T follicular helper cell (primary cell): ENCODE results near the gene POFUT2.

Experiments
- DNase-seq: peaks from one replicate; pipeline ENCODE4 v3.0.0-alpha.2; 2020; ENCODE audit warnings: low read depth
- total RNA-seq, 2 experiments: gene quantifications; one replicate each; lab custom pipeline; 2026; lab: John Stamatoyannopoulos, UW

The POFUT2 gene, protein sequence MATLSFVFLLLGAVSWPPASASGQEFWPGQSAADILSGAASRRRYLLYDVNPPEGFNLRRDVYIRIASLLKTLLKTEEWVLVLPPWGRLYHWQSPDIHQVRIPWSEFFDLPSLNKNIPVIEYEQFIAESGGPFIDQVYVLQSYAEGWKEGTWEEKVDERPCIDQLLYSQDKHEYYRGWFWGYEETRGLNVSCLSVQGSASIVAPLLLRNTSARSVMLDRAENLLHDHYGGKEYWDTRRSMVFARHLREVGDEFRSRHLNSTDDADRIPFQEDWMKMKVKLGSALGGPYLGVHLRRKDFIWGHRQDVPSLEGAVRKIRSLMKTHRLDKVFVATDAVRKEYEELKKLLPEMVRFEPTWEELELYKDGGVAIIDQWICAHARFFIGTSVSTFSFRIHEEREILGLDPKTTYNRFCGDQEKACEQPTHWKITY
- total RNA-seq: 25.5 to 45.2 reads per million in 2 experiments

DNA sequence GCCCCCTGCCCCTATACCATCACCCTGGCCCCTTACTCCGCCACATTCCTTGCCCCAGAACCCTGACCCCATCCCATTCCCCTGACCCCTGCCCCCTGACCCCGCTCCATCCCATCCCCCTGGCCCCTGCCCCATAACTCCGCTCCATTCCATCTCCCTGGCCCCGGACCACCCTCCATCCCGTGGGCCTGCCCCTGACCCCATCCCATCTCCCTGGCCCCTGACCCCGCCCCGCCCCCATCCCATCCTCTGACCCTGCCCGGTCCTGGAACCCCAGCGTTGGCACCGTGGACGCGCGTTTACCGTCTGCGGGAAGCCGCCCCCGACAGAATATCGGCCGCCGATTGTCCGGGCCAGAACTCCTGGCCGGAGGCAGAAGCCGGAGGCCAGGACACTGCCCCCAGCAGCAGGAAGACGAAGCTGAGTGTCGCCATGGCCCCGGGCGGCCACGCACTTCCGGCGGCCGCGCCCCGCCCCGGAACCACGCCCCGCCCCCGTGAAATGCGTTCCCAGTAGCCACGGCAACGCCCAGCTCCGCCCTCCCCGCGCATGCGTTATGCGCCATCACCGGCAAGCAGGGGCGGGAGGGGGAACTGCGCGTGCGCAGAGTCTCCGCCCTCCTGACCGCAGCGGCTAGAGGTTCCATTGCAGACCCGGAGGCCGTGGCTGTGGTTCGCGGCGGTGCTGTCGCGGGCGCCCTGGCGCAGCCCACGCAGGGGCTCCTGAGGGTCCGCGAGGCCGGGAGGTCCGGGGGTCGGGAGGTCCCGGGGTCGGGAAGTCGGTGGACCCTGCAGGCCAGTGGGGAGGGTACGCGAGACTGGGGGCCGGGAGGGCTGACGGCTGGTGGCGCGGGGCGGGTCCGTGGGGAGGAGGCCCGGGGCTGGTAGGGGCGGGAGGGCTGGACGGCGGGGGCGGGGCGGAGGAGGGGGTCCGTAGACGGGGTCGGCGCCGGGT, at the start of gene POFUT2:
Gene POFUT2, minus strand, starts transcription at position 458 of the 954 bp plus-strand sequence. Its CDS starts 24 bp downstream, at position 434.
- DNase-seq: peak; percentile 97

DNA sequence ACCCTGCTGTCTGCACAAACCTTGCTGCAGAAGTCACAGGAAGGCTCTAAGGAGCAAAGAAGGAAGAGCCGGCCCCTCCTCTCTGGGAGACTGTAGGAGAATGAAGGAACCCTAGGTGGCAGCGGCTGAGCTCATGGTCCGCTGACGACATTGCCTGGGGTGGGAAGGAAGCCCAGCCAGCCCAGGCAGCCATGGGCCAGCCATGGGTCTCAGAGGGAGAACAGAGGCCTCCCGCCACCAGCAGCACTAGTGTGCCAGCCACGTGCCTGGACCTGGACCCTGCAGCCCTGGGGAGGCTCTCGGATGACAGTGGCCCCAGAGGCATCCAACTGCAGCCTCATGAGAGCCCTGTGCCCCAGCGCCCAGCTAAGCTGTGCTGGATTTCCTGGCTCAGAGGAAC, 49.2 kb upstream of the POFUT2 start:
- no peak for DNase-seq

DNA sequence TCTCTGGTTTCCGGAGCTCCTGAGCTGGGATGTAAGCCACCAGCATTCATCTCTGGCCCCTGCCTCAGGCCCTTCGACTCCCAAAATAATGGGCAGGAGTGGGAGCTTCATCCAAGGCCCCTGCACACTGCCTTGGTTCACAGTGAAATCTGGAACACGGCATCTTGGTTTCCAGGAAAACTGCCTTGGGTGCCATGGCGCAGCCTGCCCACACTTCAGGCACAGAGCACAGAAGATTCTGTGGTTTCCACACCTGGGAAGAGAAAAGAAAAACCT, 48.8 kb upstream of the POFUT2 start:
- DNase-seq: no peak

DNA sequence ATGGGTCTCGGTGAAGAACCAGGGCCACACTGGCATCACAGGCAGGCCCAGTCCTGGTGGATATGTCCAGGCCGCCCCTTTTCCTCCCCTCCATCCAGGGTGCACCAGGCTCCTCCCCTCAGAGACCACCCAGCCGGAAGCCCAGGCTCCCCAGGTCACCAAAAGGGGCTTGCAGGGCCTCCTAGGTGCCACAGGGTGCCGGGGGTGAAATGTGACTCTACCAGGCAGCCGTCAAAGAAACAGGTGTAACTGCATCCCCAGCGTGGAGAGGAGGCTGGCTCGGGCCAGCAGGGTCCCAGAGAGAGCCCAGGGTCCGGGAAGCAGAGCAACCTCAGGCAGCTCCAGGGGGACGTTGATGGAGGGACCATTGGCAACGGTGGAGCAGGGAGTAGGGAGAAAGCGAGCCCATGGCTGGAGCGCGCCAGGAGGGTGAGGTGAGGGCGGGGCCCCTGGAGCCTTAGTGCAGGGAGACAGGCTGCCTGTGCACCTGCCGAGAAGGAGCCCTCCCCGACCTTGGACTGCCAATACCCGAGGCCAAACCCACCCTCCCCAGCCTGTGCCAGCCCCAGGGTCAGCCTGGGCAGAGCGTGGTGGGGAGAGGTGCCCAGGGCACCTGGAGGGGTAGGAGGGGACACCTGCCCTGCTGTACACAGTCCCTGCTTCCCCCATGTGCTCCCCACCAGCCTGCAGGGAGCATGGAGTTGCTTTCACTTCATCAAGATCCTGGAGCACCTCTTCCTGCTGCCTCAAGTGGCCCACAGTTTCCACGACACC, 48.3 kb upstream of the POFUT2 start:
- DNase-seq: no peak

DNA sequence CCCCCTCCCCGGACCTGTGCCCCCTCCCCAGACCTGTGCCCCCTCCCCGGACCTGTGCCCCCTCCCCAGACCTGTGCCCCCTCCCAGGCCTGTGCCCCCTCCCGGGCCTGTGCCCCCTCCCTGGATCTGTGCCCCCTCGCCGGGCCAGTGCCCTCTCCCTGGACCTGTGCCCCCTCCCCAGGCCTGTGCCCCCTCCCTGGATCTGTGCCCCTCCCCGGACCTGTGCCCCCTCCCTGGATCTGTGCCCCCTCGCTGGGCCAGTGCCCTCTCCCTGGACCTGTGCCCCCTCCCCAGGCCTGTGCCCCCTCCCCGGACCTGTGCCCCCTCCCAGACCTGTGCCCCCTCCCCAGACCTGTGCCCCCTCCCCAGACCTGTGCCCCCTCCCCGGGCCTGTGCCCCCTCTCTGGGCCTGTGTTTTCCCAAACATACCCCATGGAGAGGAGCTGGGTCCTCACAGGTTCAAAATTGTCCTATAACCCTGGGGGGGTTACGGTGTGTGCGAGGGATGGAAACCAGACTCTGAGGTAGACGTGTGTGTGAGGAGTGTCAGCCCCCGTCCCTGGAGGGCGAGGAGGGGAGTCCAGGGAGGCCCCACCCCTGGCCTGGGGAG, 47.6 kb upstream of the POFUT2 start:
- no peak for DNase-seq

DNA sequence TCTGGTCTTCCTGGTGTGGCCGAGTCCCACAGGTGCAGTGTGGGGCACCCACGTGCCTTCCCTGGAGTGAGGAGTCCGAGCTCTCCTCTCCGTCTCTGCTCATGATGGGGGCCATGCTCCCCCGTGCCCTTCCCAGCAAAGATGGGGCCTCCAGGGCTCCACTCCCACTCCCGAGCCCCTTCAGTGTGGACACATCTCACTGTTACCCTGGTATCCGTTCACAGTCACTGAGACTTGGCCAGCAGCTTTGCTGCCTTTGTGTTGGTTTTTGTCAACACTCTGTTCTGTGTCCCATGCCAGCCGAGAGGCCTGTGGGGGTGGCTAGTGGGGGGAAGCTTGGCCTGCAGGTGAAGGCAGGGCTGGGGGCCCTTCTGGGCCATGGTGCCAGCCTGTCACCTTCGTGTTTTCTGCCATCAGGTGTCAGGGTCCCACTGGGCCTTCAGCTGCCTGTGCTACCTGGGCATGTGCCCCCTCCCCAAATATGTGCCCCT, 46.9 kb upstream of the POFUT2 start:
- DNase-seq: no peak

DNA sequence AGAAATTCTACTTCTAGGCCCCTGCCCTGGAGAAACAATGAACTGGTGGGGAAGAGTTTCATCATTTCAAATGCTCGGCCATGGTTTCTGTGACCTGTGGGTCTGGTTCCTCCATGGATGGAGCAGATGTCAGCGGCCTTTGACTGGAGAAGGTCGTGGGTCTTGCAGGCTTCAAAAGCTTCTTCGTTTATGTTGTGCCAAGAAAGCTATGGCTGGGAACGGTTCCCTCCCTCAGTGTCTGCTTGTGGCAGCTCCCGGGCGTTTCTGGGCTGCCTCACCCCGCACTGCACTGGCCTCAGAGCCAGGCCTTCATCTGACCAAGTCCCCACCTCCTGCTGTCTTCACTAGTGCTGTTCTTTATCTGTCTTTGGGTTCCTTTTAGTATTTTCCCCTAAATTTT, 46.4 kb upstream of the POFUT2 start:
- no peak for DNase-seq

DNA sequence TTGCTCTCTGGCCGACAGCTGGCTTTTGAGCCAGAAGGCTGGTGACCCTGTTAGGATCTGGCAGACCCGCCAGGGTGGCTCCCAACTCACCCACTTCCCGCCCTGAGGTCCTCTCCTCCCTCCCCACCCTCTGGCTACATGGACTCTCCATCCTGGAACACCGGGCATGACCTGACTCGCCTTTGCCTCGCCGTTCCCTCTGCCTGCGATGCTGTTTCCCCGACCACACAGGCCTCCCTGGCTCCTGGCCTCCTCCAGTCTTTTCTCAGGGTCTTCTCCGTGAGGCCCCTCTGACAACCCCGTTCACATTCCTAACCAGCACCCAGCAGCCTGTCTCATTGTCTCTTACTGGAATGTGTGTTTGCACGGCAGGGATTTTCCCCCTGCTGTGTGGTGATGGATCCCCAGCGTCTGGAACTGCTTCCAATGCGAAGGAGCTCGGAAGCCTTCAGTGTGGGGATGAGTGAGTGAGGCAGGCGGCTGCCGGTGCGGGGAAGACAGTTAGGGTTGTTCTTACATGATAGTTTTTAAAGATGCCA, 46.0 kb upstream of the POFUT2 start:
- DNase-seq: no peak

DNA sequence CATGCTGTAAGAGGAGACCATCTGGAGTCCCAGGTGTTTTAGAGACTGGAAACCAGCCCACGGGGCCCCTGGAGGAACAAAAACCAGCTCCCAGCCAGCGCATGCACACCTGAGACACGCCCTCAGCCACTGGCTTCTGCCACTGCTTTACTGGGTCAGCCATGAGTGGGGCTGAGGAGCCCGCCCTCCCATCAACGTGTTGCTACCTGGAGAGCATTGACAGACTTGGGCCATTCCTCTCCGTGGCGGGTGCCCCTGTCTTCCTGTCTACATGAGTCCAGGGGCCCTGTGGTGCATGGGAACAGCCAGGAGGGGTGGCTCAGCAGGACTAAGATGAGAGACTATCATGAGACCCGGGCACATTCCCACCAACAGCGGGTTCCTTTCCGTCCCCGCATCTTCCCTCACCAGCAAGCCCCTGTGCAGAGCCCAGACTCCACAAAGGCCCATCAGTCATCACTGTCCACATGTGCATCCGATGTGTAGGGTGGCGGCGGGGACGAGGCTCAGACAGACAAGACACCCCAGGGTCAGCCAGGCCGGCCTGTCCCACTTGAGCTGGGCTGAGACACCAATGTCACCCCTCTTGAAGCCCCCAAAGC, 45.4 kb upstream of the POFUT2 start:
- no peak for DNase-seq

DNA sequence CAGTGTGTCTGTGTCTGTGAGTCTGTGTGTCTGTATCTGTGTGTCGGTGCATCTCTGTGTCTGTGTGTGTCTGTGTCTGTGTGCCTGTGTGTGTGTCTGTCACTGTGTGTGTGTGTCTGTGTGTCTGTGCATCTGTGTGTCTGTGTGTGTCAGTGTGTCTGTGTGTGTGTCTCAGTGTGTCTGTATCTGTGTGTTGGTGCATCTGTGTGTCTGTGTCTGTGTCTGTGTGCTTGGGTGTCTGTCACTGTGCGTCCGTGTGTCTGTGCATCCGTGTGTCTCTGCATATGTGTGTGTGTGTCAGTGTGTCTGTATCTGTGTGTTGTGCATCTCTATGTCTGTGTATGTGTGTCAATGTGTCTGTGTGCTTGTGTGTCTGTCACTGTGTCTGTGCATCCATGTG, 44.7 kb upstream of the POFUT2 start:
- DNase-seq: no peak

DNA sequence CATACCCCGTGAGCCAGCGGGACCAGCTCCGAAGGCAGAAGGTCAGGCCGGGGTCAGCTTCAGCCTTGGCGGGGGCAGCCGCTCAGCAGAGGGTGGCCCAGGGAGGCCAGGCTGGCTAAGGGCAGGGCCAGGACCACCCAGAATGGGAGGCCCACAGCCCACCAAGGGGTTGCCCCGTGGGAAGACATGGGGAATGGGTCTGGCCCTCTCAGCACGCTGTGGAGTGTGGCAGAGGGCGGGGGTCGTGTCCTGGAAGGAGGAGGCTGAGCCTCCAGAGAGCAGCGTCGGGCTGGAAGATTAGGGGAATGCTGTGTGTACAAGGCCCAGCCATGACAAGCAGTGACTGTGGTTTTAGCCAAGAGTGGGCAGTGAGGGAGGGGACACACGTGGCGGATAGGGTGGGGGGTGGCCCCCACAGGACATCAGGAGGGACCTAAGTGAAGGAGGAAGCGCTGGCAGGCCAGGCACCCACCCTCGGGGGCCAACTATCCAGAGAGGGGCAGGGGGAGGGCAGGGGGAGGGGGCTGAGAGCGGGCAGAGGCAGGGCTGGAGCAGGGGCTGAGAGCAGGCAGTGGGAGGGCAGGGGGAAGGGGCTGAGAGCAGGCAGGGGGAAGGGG, 43.9 kb upstream of the POFUT2 start:
- no peak for DNase-seq

DNA sequence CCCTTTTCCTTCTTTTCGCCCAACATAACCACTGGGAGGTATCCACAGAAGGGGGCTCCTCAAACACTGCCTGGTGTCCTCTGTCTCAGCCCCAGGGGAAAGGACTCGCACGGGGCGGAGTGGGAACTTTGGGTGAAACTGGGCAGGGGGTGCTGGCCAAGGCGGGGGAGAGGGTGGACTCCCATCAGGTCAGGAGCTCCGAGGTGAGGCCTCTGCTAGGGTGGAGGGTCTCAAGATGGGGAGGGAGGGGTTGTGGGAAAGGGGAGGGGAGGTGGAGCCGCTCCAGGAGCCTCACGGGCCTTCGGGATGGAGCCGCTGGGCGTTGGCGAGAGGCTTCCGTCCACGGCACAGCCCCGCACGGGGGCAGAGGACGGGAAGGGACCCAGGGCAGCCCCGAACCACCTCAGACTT, 43.2 kb upstream of the POFUT2 start:
- no peak for DNase-seq

DNA sequence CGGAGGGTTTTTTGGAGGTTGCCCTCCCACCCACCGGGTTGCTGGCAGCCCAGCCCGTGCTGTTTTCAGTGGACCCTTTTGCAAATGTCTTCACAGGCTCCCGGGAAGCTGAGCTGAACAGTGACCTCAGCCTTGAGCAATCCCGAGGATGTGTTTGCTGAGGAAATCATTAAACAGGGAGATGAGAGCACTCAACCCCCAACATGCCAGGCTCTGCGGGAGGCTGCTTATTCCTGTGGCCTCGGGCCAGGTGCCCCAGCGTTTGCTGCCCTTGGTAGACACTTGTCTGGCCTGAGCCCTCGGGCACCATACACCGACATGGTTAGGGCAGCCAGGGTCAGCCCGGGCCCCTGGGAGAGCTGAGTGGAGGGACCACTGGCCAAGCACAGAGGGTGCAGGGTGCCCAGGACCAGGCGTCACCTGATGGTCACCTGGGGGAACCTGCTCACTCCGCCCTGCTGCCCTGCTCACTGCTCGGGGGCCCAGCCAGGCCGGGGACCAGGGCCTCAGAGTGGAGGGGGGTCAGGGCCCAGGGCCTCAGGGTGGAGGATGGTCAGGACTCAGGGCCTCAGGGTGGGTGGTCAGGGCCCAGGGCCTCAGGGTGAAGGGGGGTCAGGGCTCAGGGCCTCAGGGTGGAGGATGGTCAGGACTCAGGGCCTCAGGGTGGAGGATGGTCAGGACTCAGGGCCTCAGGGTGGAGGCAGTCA, 42.5 kb upstream of the POFUT2 start:
- DNase-seq: no peak

DNA sequence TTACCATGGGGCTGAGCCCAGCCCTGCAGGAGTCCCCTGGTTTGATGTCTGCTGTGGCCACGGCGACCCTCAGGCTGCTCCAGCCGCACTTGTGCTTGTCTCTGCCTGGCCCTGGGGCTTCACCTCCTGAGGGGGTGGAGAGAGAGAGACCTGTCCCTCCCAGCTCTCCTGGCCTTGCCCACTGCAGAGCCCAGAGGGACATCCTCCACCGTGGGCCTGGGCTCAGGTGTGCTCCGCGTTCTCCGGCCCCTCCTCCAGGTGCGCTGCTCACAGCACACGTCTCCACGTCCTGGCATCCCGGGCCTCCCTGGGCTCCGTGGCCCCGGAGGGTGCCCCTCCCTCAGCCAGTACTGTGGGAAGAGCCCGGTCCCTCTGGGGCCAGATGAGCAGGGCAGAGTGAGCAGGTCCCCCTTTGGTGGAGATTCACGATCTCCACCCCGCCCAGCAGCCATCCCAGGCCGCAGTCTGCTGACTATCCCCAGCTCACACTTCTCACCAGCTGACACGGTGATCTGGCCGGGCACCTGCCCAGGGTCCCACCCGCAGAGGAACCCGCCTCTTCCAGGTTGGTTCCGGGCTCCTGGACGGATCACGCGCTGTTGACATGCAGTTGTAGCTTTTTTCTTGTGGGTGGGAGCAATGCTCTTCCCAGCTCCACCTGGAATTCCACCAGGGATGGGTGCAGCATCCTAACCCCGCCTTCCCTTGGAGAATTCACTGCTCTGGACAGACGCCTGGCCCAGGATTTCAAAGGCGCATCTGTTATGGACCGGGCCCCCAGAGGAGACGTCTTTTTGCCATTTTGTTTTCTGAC, 41.8 kb upstream of the POFUT2 start:
- no peak for DNase-seq

DNA sequence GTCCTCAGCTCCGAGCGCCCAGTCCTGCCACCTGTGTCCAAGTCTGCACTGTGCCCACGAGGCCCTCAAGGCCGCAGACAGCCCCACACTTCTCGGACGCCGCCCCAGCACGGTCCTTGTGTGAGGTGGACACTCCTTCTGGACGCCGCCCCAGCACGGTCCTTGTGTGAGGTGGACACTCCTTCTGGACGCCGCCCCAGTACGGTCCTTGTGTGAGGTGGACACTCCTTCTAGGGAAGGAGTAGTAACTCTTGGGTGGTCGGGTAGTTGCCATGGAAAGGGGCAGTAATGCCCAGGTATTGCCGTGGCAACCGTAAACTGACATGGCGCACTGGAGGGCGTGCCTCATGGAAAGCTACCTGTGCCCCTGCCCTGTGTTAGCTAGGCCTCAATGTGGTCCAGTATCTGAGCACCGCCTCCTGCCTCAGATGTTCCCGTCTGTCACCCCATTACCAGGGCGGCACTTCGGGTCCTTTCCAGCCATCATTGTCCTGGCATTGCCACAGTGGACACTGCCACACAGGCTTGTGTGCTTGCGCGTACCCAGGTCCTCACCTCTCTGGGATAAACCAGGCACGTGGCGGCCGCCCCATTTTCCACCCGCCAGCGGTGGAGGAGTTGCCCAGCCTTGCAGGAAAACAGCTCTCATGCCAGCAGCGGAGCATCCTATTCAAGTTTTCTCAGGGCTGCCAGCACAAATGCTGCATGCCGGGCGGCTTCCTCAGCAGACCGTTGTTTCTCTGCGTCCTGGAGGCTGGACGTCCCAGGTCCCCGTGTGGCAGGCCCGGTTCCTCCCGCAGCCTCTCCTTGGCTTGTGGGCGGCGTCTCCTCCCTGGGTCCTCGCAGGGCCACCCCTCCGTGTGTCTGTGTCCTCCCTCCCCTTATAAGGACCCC, 40.8 kb upstream of the POFUT2 start:
- no peak for DNase-seq

DNA sequence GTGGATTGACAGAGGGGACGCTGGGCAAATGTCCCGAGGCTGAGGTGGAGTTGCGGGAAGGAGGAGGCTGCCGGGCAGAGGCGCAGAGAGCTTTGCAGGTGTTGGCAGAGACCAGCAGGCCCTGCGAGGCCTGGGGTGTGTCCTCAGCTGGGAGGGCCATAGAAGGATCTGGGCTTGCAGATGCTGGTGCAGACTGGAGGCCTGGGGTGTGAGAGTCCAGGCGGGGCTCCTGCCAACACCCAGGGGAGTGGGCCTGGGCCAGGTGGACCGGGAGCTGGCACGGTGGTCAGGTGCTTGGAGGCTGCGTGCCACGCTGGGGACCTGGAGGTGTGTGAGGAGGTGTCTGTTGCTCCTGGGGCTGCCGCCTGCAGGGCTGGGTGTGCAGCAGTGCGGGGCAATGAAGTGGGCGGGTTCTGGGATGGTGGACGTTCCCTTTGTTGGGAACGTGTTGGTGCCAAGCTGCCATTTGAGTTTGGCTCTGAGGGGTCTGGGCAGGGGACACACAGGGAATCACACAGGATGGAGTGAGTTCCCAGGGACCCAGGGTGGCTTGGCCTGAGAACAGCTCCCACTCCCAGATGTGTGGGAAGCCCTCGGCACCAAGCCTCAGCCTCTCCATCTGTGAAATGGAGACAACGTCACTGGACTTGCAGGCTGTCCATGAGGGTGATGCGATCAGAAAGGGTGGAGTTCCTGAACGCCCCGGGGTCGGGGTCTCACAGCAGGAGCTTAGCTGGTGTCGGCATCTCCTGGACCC, 39.9 kb upstream of the POFUT2 start:
- DNase-seq: no peak

DNA sequence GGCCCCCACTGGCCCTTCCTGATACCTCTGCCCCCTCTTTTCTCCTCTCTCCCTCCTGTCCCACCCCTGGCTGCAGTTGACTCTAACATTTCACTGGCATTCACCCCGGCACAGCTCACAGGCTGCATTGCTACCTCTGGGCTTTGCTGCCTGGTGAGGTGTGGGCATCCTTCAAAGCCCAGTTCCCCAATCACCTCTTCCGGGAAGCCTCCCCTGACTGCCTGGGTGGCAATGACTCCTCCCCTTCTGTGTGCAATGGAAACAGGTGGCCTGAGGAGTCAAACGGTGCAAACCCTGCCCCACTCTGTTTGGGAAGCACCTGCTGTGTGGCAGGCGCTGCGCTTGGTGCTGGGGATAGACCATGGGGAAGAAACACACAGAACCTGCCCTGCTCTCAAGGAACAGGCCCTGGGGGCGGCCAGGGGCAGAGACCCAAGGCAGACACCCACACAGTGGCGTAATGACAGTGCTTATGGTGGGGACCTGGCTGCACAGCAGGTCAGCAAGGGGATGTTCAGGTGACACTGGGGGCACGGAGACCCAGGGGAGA, 39.3 kb upstream of the POFUT2 start:
- no peak for DNase-seq
